MM.1S (cell line): ENCODE results near the gene ZFP62.

Source experiments
- CTCF ChIP-seq: fragments of 300-600 bp; sonication (generic); IDR thresholded peaks from 2 replicates; pipeline ENCODE4 v1.5.1; 2016; ENCODE audit warnings: antibody characterized with exemption, low read length, mixed read lengths
- EZH2 ChIP-seq: fragments of 300-600 bp; sonication (generic); optimal IDR thresholded peaks from 2 replicates; pipeline ENCODE3; 2017; ENCODE audit warnings: low read depth, mild to moderate bottlenecking, antibody characterized with exemption, low read length, mixed read lengths
- EZH2phosphoT487 ChIP-seq: fragments of 300-600 bp; sonication (generic); IDR thresholded peaks from 2 replicates; pipeline ENCODE4 v1.6.1; 2018; ENCODE audit warnings: antibody characterized with exemption, low read length

GRCh38 chr5:180824630-180825476 is 36.2 kb downstream of the ZFP62 start:
- TF ChIP-seq CTCF (no peak), EZH2phosphoT487 (no peak), EZH2 (no peak)
